Naive thymus-derived CD4-positive, alpha-beta T cell (primary cell): ENCODE results near the gene PMF1. TPM values are rescaled to one million over a fixed set of nuclear protein-coding genes. Genes with fewer than 3 reads are reported as not detected.

ENCODE experiments used
- ATAC-seq: fragments of 150-1000 bp; cut with Tn5 transposase; 2 replicates; pipeline ENCODE4 v1.10.0; 2021; ENCODE audit warnings: mild to moderate bottlenecking, moderate library complexity
- CTCF ChIA-PET: fragments of 350-600 bp; sonication (Branson Sonifier 250); formaldehyde crosslinking; loops from one replicate; lab custom pipeline; 2021; ENCODE audit warnings: antibody characterized with exemption; lab: Charles Lee
- POLR2A ChIA-PET: fragments of 350-600 bp; sonication (Branson Sonifier 250); formaldehyde crosslinking; loops from one replicate; lab custom pipeline; 2021; ENCODE audit warnings: antibody characterized with exemption, inconsistent platforms; lab: Charles Lee
- DNase-seq, 9 donors: peaks; one replicate each; pipeline versions ENCODE4 v3.0.0 to v3.0.0-alpha.2; 2020 to 2022; ENCODE audit warnings: mixed read lengths in 1 of 9
- H3K27ac ChIP-seq: one replicate; pipeline ENCODE4 v1.7.0; 2013; ENCODE audit warnings: mild to moderate bottlenecking, low read depth, low read length, moderate library complexity
- H3K27me3 ChIP-seq, 2 donors: one replicate each; pipeline ENCODE4 v1.7.0; 2013; ENCODE audit warnings: low read length in 2 of 2, mild to moderate bottlenecking in 2 of 2, moderate library complexity in 2 of 2; ENCODE audit not compliant: control insufficient read depth in 2 of 2, insufficient read depth in 2 of 2
- H3K36me3 ChIP-seq, 3 experiments: 1 replicate in 2 of 3; 2 replicates in 1 of 3; pipeline ENCODE4 v1.7.0; 2013; ENCODE audit warnings: low read length in 3 of 3, mild to moderate bottlenecking in 3 of 3, moderate library complexity in 1 of 3; ENCODE audit not compliant: insufficient read depth in 3 of 3, control insufficient read depth in 2 of 3
- H3K4me1 ChIP-seq, 2 donors: one replicate each; pipeline ENCODE4 v1.7.0; 2013; ENCODE audit warnings: low read length in 2 of 2, mild to moderate bottlenecking in 2 of 2, moderate library complexity in 1 of 2; ENCODE audit not compliant: control insufficient read depth in 2 of 2, insufficient read depth in 2 of 2
- H3K4me3 ChIP-seq: 2 replicates; pipeline ENCODE4 v1.7.0; 2013; ENCODE audit warnings: mild to moderate bottlenecking, low read length
- H3K9me3 ChIP-seq, 3 experiments: 1 replicate in 2 of 3; 2 replicates in 1 of 3; pipeline ENCODE4 v1.7.0; 2013; ENCODE audit warnings: low read length in 3 of 3; ENCODE audit not compliant: control insufficient read depth in 2 of 3
- H3K27ac Mint-ChIP-seq, 9 donors: one replicate each; pipeline ENCODE4 v1.8.0; 2020 to 2022; ENCODE audit warnings: mixed read lengths in 9 of 9, mild to moderate bottlenecking in 8 of 9, moderate library complexity in 5 of 9, inconsistent platforms in 2 of 9
- H3K27me3 Mint-ChIP-seq, 5 donors: one replicate each; pipeline ENCODE4 v1.8.0; 2021 to 2022; ENCODE audit warnings: mixed read lengths in 5 of 5, mild to moderate bottlenecking in 1 of 5
- H3K36me3 Mint-ChIP-seq, 5 donors: one replicate each; pipeline ENCODE4 v1.8.0; 2020 to 2022; ENCODE audit warnings: mixed read lengths in 5 of 5, mild to moderate bottlenecking in 3 of 5, inconsistent platforms in 1 of 5
- H3K4me1 Mint-ChIP-seq, 7 donors: one replicate each; pipeline ENCODE4 v1.8.0; 2020 to 2022; ENCODE audit warnings: mixed read lengths in 7 of 7, mild to moderate bottlenecking in 3 of 7, inconsistent platforms in 1 of 7
- H3K4me3 Mint-ChIP-seq, 10 donors: one replicate each; pipeline ENCODE4 v1.8.0; 2020 to 2022; ENCODE audit warnings: mild to moderate bottlenecking in 10 of 10, mixed read lengths in 10 of 10, moderate library complexity in 6 of 10, inconsistent platforms in 2 of 10
- H3K9me3 Mint-ChIP-seq, 11 donors: one replicate each; pipeline ENCODE4 v1.8.0; 2020 to 2022; ENCODE audit warnings: mixed read lengths in 11 of 11, mild to moderate bottlenecking in 4 of 11, inconsistent platforms in 1 of 11, moderate library complexity in 1 of 11
- intact Hi-C, 2 donors: fragments of 100-400 bp; cut with micrococcal nuclease; formaldehyde crosslinking; loops; one replicate each; pipeline ENCODE4 v1.15.1; 2023
- polyA plus RNA-seq, 2 donors: library from polyadenylated mRNA; unstranded; fragments of 300-500 nt; fragmentation: Illumina TruSeq; gene quantifications; one replicate each; pipeline ENCODE4 v1.2.3, GENCODE V29; 2021
- total RNA-seq, 6 experiments: library from RNA in 5 of 6; stranded (reverse) in 5 of 6; gene quantifications; 1 replicate in 5 of 6; 2 replicates in 1 of 6; pipeline ENCODE4 v1.2.3 and lab custom pipeline; 2021 to 2026

PMF1 gene
- total and polyA plus RNA-seq, 7 experiments from 2014 or later, result 42.2 to 81.2 (median 66.3) TPM

GRCh38 chr1:156204686-156205085, 8.1 kb upstream of the PMF1 start:
- Histone ChIP-seq H3K4me1 (peaks cover 0 to 13% of the 10 kb centered on the region in 2 donors), H3K36me3 (peaks cover 0 to 58% (median 12%) of the 10 kb centered on the region in 3 experiments), H3K27ac (no peak overlapping the region), H3K9me3 (no peaks in the 10 kb centered on the region), H3K4me3 (no peak overlapping the region), H3K27me3 (no peaks in the 10 kb centered on the region)
- H3K4me3 Mint-ChIP-seq, result no peak overlapping the region
- no peaks in the 10 kb centered on the region for H3K27me3 Mint-ChIP-seq
- H3K9me3 Mint-ChIP-seq, result no peaks in the 10 kb centered on the region
- peaks cover 9 to 23% (median 16%) of the 10 kb centered on the region in 7 donors for H3K4me1 Mint-ChIP-seq
- ATAC-seq (no peak), DNase-seq (no peak)
- ChIA-PET CTCF (interaction anchor here (0.6 to 1.1 kb wide), 3 partner anchors 10 to 13 kb away, joined by 3 to 6 read pairs (median 3); partner anchors contain the start of gene SLC25A44), POLR2A (interaction anchor here (0.7 to 1.2 kb wide), 4 partner anchors 8 to 995 kb away, joined by 3 read pairs; no protein-coding TSS in a partner anchor)
- intact Hi-C loops, result no loop called here
- H3K27ac Mint-ChIP-seq, result peak overlapping the region in 1 of 9 donors; percentile 6
- peaks cover 4 to 35% (median 20%) of the 10 kb centered on the region in 5 donors for H3K36me3 Mint-ChIP-seq

- H3K27ac Mint-ChIP-seq, result peak overlapping the region in 7 of 9 donors; percentile 27 to 99 (median 98)
- Histone ChIP-seq H3K4me1 (peaks cover 0 to 17% of the 10 kb centered on the region in 2 donors), H3K4me3 (no peak overlapping the region), H3K36me3 (peaks cover 0 to 46% (median 0%) of the 10 kb centered on the region in 3 experiments), H3K27me3 (no peaks in the 10 kb centered on the region), H3K27ac (no peak overlapping the region), H3K9me3 (no peaks in the 10 kb centered on the region)
- CTCF ChIA-PET, result interaction anchor here (2.7 kb wide), 1 partner anchor 13 kb away, joined by 12 read pairs; no protein-coding TSS in a partner anchor
- DNase-seq, result no peak
- peaks cover 3 to 34% (median 25%) of the 10 kb centered on the region in 5 donors for H3K36me3 Mint-ChIP-seq
- H3K9me3 Mint-ChIP-seq, result no peaks in the 10 kb centered on the region
- H3K4me3 Mint-ChIP-seq, result peak overlapping the region in 4 of 10 donors; percentile 16 to 32 (median 22)
- peaks cover 11 to 49% (median 30%) of the 10 kb centered on the region in 7 donors for H3K4me1 Mint-ChIP-seq
- ATAC-seq, result no peak
- intact Hi-C loops, result loop anchor here (5.0 to 10.0 kb wide), 3 partner anchors 126 to 354 kb away; partner anchors contain the start of genes CCT3 (in 1 of the 2), GON4L (in 1 of the 2), MEF2D (in 1 of the 2) and SYT11 (in 1 of the 2)
- H3K27me3 Mint-ChIP-seq, result no peaks in the 10 kb centered on the region
- POLR2A ChIA-PET, result interaction anchor here (0.8 to 1.7 kb wide), 4 partner anchors 10 to 21 kb away, joined by 3 to 7 read pairs (median 3); partner anchors contain the start of gene SLC25A44
Measured at GRCh38 chr1:156211243-156211642, 1.6 kb upstream of the PMF1 start.

DNA sequence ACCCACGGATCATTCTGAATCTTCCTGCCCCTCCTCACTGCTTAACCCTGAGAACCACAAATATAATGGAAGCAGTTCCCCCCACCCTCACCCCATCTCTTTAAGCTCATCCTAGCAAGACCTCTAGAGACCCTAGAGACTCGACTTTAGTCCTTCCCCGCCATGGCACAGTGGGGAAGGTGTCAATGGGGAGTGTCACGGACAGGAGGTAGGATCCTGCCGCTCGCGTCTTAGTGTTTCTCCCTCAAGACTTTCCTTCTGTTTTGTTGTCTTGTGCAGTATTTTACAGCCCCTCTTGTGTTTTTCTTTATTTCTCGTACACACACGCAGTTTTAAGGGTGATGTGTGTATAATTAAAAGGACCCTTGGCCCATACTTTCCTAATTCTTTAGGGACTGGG, 677 bp upstream of the PMF1 start:
- intact Hi-C loops, result loop anchor here (1.0 to 10.0 kb wide), 6 partner anchors 19 to 529 kb away; partner anchors contain the start of genes CCT3 (in 1 of the 2), GON4L (in 1 of the 2), MEF2D (in 1 of the 2) and MRPL24 (in 1 of the 2)
- Mint-ChIP-seq H3K36me3 (peaks cover 3 to 34% (median 25%) of the 10 kb centered on the region in 5 donors), H3K27me3 (no peaks in the 10 kb centered on the region)

DNA sequence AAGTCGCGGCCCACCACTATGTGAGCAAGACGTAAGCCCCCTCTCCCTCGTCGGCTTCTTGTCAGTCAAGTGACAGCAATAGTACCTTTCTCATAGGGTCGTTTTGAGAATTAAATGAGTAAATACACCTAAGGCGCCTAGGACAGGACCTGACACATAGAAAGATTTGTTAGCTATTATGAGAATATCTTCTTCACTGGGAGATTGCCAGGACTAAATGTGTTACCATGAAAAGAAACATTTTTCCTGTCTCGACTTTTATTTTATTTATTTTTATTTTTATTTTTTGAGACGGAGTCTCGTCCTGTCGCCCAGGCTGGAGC, 798 bp downstream of the PMF1 start:
- no peaks in the 10 kb centered on the region for H3K9me3 ChIP-seq
- H3K4me3 ChIP-seq, result peak overlapping the region; percentile 85
- DNase-seq (no peak), ATAC-seq (no peak)
- intact Hi-C loops, result loop anchor here (1.0 to 10.0 kb wide), 9 partner anchors 12 to 527 kb away; partner anchors contain the start of genes CCT3 (in 2 of the 2), TSACC (in 2 of the 2), GON4L (in 1 of the 2) and LAMTOR2 (in 1 of the 2)
- peak overlapping the region; percentile 98 to 100 (median 99) for H3K27ac Mint-ChIP-seq
- H3K36me3 Mint-ChIP-seq, result peaks cover 3 to 29% (median 19%) of the 10 kb centered on the region in 5 donors
- H3K27ac ChIP-seq, result peak overlapping the region; percentile 94
- no peaks in the 10 kb centered on the region for H3K27me3 Mint-ChIP-seq
- no peaks in the 10 kb centered on the region for H3K27me3 ChIP-seq
- peaks cover 21 to 60% (median 44%) of the 10 kb centered on the region in 7 donors for H3K4me1 Mint-ChIP-seq
- ChIA-PET POLR2A (interaction anchor here (0.7 to 3.1 kb wide), 16 partner anchors 8 to 968 kb away, joined by 3 to 30 read pairs (median 3); partner anchors contain the start of genes MEF2D, SLC25A44 and SMG5), CTCF (interaction anchor here (1.1 to 1.6 kb wide), 4 partner anchors 10 to 59 kb away, joined by 3 to 11 read pairs (median 3); partner anchors contain the start of gene SLC25A44)
- peaks cover 11 to 17% of the 10 kb centered on the region in 2 donors for H3K4me1 ChIP-seq
- no peaks in the 10 kb centered on the region for H3K9me3 Mint-ChIP-seq
- H3K36me3 ChIP-seq, result peaks cover 0 to 30% (median 0%) of the 10 kb centered on the region in 3 experiments
- peak overlapping the region; percentile 90 to 99 (median 96) for H3K4me3 Mint-ChIP-seq

More for the DNA sequence above, 677 bp upstream of the PMF1 start:
- Histone ChIP-seq H3K27ac (peak overlapping the region; percentile 94), H3K4me1 (peaks cover 0 to 17% of the 10 kb centered on the region in 2 donors), H3K9me3 (no peaks in the 10 kb centered on the region), H3K36me3 (peaks cover 0 to 40% (median 0%) of the 10 kb centered on the region in 3 experiments), H3K4me3 (peak overlapping the region; percentile 85), H3K27me3 (no peaks in the 10 kb centered on the region)
- H3K27ac Mint-ChIP-seq, result peak overlapping the region; percentile 98 to 100 (median 99)
- no peaks in the 10 kb centered on the region for H3K9me3 Mint-ChIP-seq
- peaks cover 11 to 49% (median 32%) of the 10 kb centered on the region in 7 donors for H3K4me1 Mint-ChIP-seq
- ChIA-PET POLR2A (interaction anchor here (0.5 to 3.1 kb wide), 15 partner anchors 9 to 289 kb away, joined by 3 to 30 read pairs (median 7); partner anchors contain the start of genes MEF2D, SLC25A44 and SMG5), CTCF (interaction anchor here (1.0 kb wide), 1 partner anchor 14 kb away, joined by 3 read pairs; no protein-coding TSS in a partner anchor)
- ATAC-seq (no peak), DNase-seq (no peak)
- peak overlapping the region; percentile 90 to 99 (median 96) for H3K4me3 Mint-ChIP-seq

DNA sequence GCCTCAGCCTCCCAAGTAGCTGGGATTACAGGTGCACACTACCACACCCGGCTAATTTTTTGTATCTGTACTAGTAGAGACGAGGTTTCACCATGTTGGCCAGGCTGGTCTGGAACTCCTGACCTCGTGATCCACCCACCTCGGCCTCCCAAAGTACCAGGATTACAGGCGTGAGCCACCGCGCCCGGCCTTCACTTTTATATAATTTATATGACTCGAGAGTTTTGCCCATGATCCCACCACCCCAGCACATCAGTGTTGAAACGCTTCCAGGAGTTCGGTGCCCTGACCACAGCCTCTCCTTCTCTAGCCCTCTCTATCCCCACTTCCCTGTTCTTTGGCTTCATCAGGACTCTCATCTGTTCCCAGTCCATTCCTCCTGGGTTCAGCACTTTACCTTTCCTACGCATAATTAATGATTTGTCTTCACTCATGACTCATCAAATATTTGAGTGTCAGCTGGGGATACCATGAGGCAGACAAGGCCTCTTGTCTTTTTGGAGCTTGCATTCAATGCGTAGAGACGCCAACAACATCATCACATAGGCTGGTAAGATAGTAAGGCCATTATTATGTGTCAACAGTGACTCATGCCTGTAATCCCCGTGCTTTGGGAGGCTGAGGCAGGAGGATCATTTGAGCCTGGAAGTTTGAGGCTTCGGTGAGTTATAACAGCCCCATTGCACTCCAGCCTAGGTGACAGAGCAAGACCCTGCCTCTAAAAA, 1.4 kb downstream of the PMF1 start:
- Mint-ChIP-seq H3K27ac (peak overlapping the region; percentile 77 to 100 (median 93)), H3K36me3 (peaks cover 3 to 27% (median 14%) of the 10 kb centered on the region in 5 donors), H3K4me3 (peak overlapping the region; percentile 68 to 99 (median 86)), H3K27me3 (no peaks in the 10 kb centered on the region), H3K9me3 (no peaks in the 10 kb centered on the region), H3K4me1 (peaks cover 19 to 61% (median 46%) of the 10 kb centered on the region in 7 donors)
- Histone ChIP-seq H3K27me3 (no peaks in the 10 kb centered on the region), H3K36me3 (peaks cover 0 to 24% (median 0%) of the 10 kb centered on the region in 3 experiments), H3K4me3 (no peak overlapping the region), H3K4me1 (peaks cover 11 to 17% of the 10 kb centered on the region in 2 donors), H3K27ac (peak overlapping the region; percentile 94), H3K9me3 (no peaks in the 10 kb centered on the region)
- DNase-seq, result no peak
- no peak for ATAC-seq
- POLR2A ChIA-PET, result interaction anchor here (0.7 to 3.1 kb wide), 9 partner anchors 10 to 1040 kb away, joined by 3 to 30 read pairs (median 7); partner anchors contain the start of genes MEF2D and SMG5
- intact Hi-C loops, result loop anchor here (5.0 to 10.0 kb wide), 3 partner anchors 123 to 357 kb away; partner anchors contain the start of genes CCT3 (in 1 of the 2), GON4L (in 1 of the 2), MEF2D (in 1 of the 2) and SYT11 (in 1 of the 2)
- CTCF ChIA-PET, result interaction anchor here (0.9 to 1.6 kb wide), 5 partner anchors 10 to 59 kb away, joined by 3 to 11 read pairs (median 3); no protein-coding TSS in a partner anchor
